ENCODE results near the gene DMRTA1. TPM values are rescaled to one million over a fixed set of nuclear protein-coding genes. Genes with fewer than 3 reads are reported as not detected.
"Not testable (repeated sequence)": the region's sequence is repeated elsewhere in the genome, so short reads cannot be mapped to it uniquely, and the experiment has no call there.

DMRTA1 gene
- total RNA-seq, 1 donor from 2014 or later, result 30.1 TPM

- Mint-ChIP-seq H3K4me1 (ENCODE audit: low read depth, unreplicated experiment) (peaks cover 25% of the 10 kb centered on the region), H3K36me3 (ENCODE audit: unreplicated experiment) (peaks cover 5% of the 10 kb centered on the region), H3K27me3 (ENCODE audit: unreplicated experiment) (no peaks in the 10 kb centered on the region), H3K4me3 (ENCODE audit: unreplicated experiment) (no peak overlapping the region), H3K27ac (ENCODE audit: unreplicated experiment) (no peak overlapping the region), H3K9me3 (ENCODE audit: unreplicated experiment) (peaks cover 11% of the 10 kb centered on the region)
- no peak for DNase-seq
- TF ChIP-seq CTCF (IDR thresholded peaks at IDR 0.05; ENCODE audit: partially characterized antibody, unreplicated experiment), result no peak
Observed at GRCh38 chr9:22457448-22457847, 10.8 kb downstream of the DMRTA1 start.

GRCh38 chr9:22463205-22463604 is 16.6 kb downstream of the DMRTA1 start:
- DNase-seq, result no peak
- no peak overlapping the region for H3K4me3 Mint-ChIP-seq (ENCODE audit: unreplicated experiment)
- H3K9me3 Mint-ChIP-seq (ENCODE audit: unreplicated experiment), result no peaks in the 10 kb centered on the region
- no peaks in the 10 kb centered on the region for H3K27me3 Mint-ChIP-seq (ENCODE audit: unreplicated experiment)
- H3K4me1 Mint-ChIP-seq (ENCODE audit: low read depth, unreplicated experiment), result no peaks in the 10 kb centered on the region
- H3K36me3 Mint-ChIP-seq (ENCODE audit: unreplicated experiment), result no peaks in the 10 kb centered on the region
- H3K27ac Mint-ChIP-seq (ENCODE audit: unreplicated experiment), result no peak overlapping the region
- TF ChIP-seq CTCF (IDR thresholded peaks at IDR 0.05; ENCODE audit: partially characterized antibody, unreplicated experiment), result no peak

GRCh38 chr9:22469928-22470544 is 23.4 kb downstream of the DMRTA1 start:
- H3K36me3 Mint-ChIP-seq (ENCODE audit: unreplicated experiment), result no peaks in the 10 kb centered on the region
- peak; percentile 17 for DNase-seq
- no peaks in the 10 kb centered on the region for H3K27me3 Mint-ChIP-seq (ENCODE audit: unreplicated experiment)
- H3K4me3 Mint-ChIP-seq (ENCODE audit: unreplicated experiment), result no peak overlapping the region
- no peak overlapping the region for H3K27ac Mint-ChIP-seq (ENCODE audit: unreplicated experiment)
- no peaks in the 10 kb centered on the region for H3K4me1 Mint-ChIP-seq (ENCODE audit: low read depth, unreplicated experiment)
- H3K9me3 Mint-ChIP-seq (ENCODE audit: unreplicated experiment), result no peaks in the 10 kb centered on the region
- peak; percentile 89 for TF ChIP-seq CTCF (IDR thresholded peaks at IDR 0.05; ENCODE audit: partially characterized antibody, unreplicated experiment)

GRCh38 chr9:22481566-22481965 is 34.9 kb downstream of the DMRTA1 start:
- Mint-ChIP-seq H3K4me3 (ENCODE audit: unreplicated experiment) (no peak overlapping the region), H3K9me3 (ENCODE audit: unreplicated experiment) (no peaks in the 10 kb centered on the region), H3K36me3 (ENCODE audit: unreplicated experiment) (peaks cover 12% of the 10 kb centered on the region), H3K27ac (ENCODE audit: unreplicated experiment) (no peak overlapping the region), H3K4me1 (ENCODE audit: low read depth, unreplicated experiment) (peaks cover 2% of the 10 kb centered on the region), H3K27me3 (ENCODE audit: unreplicated experiment) (peaks cover 2% of the 10 kb centered on the region)
- TF ChIP-seq CTCF (IDR thresholded peaks at IDR 0.05; ENCODE audit: partially characterized antibody, unreplicated experiment), result no peak
- no peak for DNase-seq

- Mint-ChIP-seq H3K4me1 (ENCODE audit: low read depth, unreplicated experiment) (peaks cover 2% of the 10 kb centered on the region), H3K27ac (ENCODE audit: unreplicated experiment) (no peak overlapping the region), H3K9me3 (ENCODE audit: unreplicated experiment) (peaks cover 2% of the 10 kb centered on the region), H3K27me3 (ENCODE audit: unreplicated experiment) (peaks cover 4% of the 10 kb centered on the region), H3K4me3 (ENCODE audit: unreplicated experiment) (no peak overlapping the region), H3K36me3 (ENCODE audit: unreplicated experiment) (peaks cover 20% of the 10 kb centered on the region)
- TF ChIP-seq CTCF (IDR thresholded peaks at IDR 0.05; ENCODE audit: partially characterized antibody, unreplicated experiment), result no peak
- no peak for DNase-seq
Observed at GRCh38 chr9:22483528-22484070, 37.0 kb downstream of the DMRTA1 start.

- not testable (repeated sequence) for H3K4me1 Mint-ChIP-seq (ENCODE audit: low read depth, unreplicated experiment); H3K27ac Mint-ChIP-seq (ENCODE audit: unreplicated experiment); DNase-seq; H3K4me3 Mint-ChIP-seq (ENCODE audit: unreplicated experiment); H3K27me3 Mint-ChIP-seq (ENCODE audit: unreplicated experiment); H3K9me3 Mint-ChIP-seq (ENCODE audit: unreplicated experiment)
- peaks cover 17% of the 10 kb centered on the region for H3K36me3 Mint-ChIP-seq (ENCODE audit: unreplicated experiment)
Observed at GRCh38 chr9:22496197-22496596, 49.6 kb downstream of the DMRTA1 start.

All from glutamatergic neuron (in vitro differentiated cells).